ENCODE data around the gene OSBPL7.

GRCh38 chr17:47843391-47843730, 21.8 kb upstream of the OSBPL7 start:
- no peak for TF ChIP-seq CTCF (IDR thresholded peaks at IDR 0.05)
- TF ChIP-seq POLR2A (IDR thresholded peaks at IDR 0.05): no peak
